Measurements from ENCODE around the gene LIMCH1. TPM values are rescaled to one million over a fixed set of nuclear protein-coding genes. Genes with fewer than 3 reads are reported as not detected.

LIMCH1 gene
- total and polyA plus RNA-seq, 2 of the 8 experiments (the other 6 are each of a cell fraction or from before 2014, with no cell fraction given) = 2.7 to 3.0 TPM

DNA sequence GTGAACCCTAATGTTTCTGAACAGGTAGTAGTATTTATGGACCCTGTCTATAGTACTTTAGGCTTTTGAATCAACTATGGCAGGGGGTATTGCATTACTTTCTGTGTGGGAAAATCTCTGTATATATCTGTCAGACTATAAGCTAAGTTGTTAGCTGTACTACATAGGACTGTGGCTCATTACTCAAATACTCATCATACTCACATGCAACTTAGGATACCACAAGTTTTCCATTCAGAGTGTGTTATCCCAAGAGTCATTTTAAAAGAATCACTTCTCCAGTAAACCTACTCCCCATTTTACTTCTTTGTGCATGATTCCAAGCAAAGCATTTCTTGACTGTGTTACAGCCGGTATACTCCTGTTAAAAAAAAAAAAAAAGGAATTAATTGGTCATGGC, 115.0 kb downstream of the LIMCH1 start:
- Histone ChIP-seq H3K23me2 (ENCODE audit: low read depth, low read length) (no peaks in the 10 kb centered on the region; the same call in 1 of the 2 replicates), H2BK12ac (ENCODE audit: low read depth, low read length) (no peak overlapping the region), H2BK15ac (ENCODE audit: low read length) (no peak overlapping the region), H3K14ac (ENCODE audit: insufficient read length) (no peak overlapping the region), H3K18ac (ENCODE audit: extremely low read depth, low read length) (no peak overlapping the region), H2BK5ac (ENCODE audit: low read depth, low read length) (no peak overlapping the region), H3K4me3 (ENCODE audit: extremely low read depth in 1 of 4, insufficient read depth in 2 of 4, low read depth in 3 of 4, low read length in 4 of 4) (no peak overlapping the region), H3K4ac (replicated peaks; ENCODE audit: insufficient read length, low read depth, low read length) (no peak overlapping the region), H3K79me2 (ENCODE audit: control insufficient read depth in 1 of 2, insufficient read depth in 2 of 2, low read length in 2 of 2) (no peaks in the 10 kb centered on the region), H3K27me3 (replicated peaks in 1 of 4; ENCODE audit: control insufficient read depth in 3 of 4, extremely low read depth in 1 of 4, insufficient read depth in 3 of 4, low read length in 3 of 4) (no peaks in the 10 kb centered on the region), H3K23ac (ENCODE audit: insufficient read length) (no peak overlapping the region), H4K5ac (ENCODE audit: insufficient read length, low read depth, low read length) (no peak overlapping the region), H3K9me3 (ENCODE audit: insufficient read depth in 2 of 2, low read depth in 1 of 2, low read length in 1 of 2) (no peaks in the 10 kb centered on the region), H4K8ac (ENCODE audit: extremely low read depth, insufficient read depth, low read length) (no peak overlapping the region), H3K79me1 (ENCODE audit: low read depth, low read length) (no peaks in the 10 kb centered on the region), H4K91ac (replicated peaks; ENCODE audit: insufficient read length, low read length) (no peak overlapping the region), H2AK5ac (ENCODE audit: low read depth, low read length) (no peak overlapping the region), H3K36me3 (ENCODE audit: control insufficient read depth in 2 of 4, insufficient read depth in 4 of 4, low read length in 3 of 4) (no peaks in the 10 kb centered on the region), H3K4me1 (replicated peaks in 1 of 4; ENCODE audit: control insufficient read depth in 3 of 4, insufficient read depth in 4 of 4, low read length in 3 of 4) (no peaks in the 10 kb centered on the region), H2BK120ac (replicated peaks; ENCODE audit: low read depth, low read length) (no peak overlapping the region), H3K4me2 (ENCODE audit: insufficient read depth in 1 of 2, low read depth in 2 of 2, low read length in 2 of 2) (no peak overlapping the region), H3K27ac (ENCODE audit: low read depth, low read length) (no peak overlapping the region), H2BK20ac (ENCODE audit: low read length) (no peak overlapping the region), H2AFZ (ENCODE audit: low read length) (no peak overlapping the region), H3K9ac (replicated peaks in 1 of 4; ENCODE audit: extremely low read depth in 1 of 4, low read depth in 3 of 4, low read length in 3 of 4) (no peak overlapping the region), H3K56ac (replicated peaks; ENCODE audit: insufficient read length, low read depth, low read length) (no peak overlapping the region), H4K20me1 (replicated peaks in 1 of 2; ENCODE audit: control insufficient read depth in 1 of 2, insufficient read depth in 2 of 2, low read length in 2 of 2) (no peaks in the 10 kb centered on the region)
- FAIRE-seq (no peak), DNase-seq (ENCODE audit: low read depth in 1 of 2, low spot score in 2 of 2) (no peak)
- ChIA-PET POLR2A (ENCODE audit: partially characterized antibody) (no interaction called here), CTCF (ENCODE audit: partially characterized antibody) (interaction anchor here (0.9 to 1.4 kb wide), 3 partner anchors 9 to 372 kb away, joined by 3 to 8 read pairs (median 4); no protein-coding TSS in a partner anchor)
- 100% methylated on average over 1 of the region's 1 CpG; no CpG with 5 or more reads in 1 of the 2 experiments for WGBS, 2 experiments (ENCODE audit: extremely low coverage in 1 of 2, insufficient coverage in 1 of 2, insufficient read length in 1 of 2, insufficient replicate concordance in 2 of 2, low coverage in 1 of 2, low lambda C conversion rate in 2 of 2, missing lambda C conversion rate in 1 of 2)
- TF ChIP-seq RXRA (IDR thresholded peaks at IDR 0.05; ENCODE audit: insufficient read depth, low read depth, low read length) = no peak
- TF ChIP-seq GTF2F1 (IDR thresholded peaks at IDR 0.05; ENCODE audit: borderline replicate concordance, low read depth, low read length) = no peak
